AG04449 (cell line): ENCODE results near the gene GAK.

Experiments
- CTCF ChIA-PET: fragments of 350-600 bp; formaldehyde crosslinking; extraction: SDS; loops from one replicate; lab custom pipeline; 2021; ENCODE audit warnings: antibody characterized with exemption; lab: Yijun Ruan, JAX
- POLR2A ChIA-PET: fragments of 400-600, 350-600 bp; formaldehyde crosslinking; extraction: SDS; loops from one replicate; lab custom pipeline; 2020; ENCODE audit warnings: antibody characterized with exemption, inconsistent platforms; lab: Yijun Ruan, JAX
- DNase-seq: peaks from one replicate; pipeline ENCODE4 v3.0.0-alpha.2; 2010; ENCODE audit warnings: low read depth, low spot score
- H3K4me3 ChIP-seq: 2 replicates; pipeline ENCODE4 v1.5.1; 2011; ENCODE audit warnings: low read depth, mild to moderate bottlenecking, control low read depth, low read length
- TF ChIP-seq, protein P1 (sequence below): IDR thresholded peaks from one replicate; pipeline ENCODE4 v1.5.1; 2011; ENCODE audit warnings: mild to moderate bottlenecking, moderate library complexity, low read length, control low read depth, inconsistent platforms; ENCODE audit not compliant: insufficient read depth; ENCODE audit errors: missing control alignments

The GAK gene

DNA sequence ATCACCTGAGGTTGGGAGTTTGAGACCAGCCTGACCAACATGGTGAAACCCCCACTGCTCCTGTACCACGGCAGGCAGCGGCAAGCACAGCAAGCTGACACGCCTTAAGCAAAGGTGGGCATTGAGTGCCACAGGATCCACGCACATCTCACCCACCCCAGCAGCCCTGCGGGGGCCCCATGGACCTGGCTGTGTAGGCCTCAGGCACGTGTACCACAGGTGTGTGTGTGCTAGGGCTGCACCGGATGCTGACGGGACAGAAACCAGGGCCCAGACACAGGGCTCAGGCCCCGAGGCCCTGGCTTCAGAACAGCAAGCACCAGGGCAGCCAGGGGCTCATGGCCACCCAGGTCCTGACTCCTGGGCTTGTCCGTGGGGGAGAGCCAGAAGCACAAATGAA is 46.8 kb downstream of the GAK start:
- POLR2A ChIA-PET, result no interaction called here
- CTCF ChIA-PET, result no interaction called here
- DNase-seq, result no peak
- TF ChIP-seq, protein P1, sequence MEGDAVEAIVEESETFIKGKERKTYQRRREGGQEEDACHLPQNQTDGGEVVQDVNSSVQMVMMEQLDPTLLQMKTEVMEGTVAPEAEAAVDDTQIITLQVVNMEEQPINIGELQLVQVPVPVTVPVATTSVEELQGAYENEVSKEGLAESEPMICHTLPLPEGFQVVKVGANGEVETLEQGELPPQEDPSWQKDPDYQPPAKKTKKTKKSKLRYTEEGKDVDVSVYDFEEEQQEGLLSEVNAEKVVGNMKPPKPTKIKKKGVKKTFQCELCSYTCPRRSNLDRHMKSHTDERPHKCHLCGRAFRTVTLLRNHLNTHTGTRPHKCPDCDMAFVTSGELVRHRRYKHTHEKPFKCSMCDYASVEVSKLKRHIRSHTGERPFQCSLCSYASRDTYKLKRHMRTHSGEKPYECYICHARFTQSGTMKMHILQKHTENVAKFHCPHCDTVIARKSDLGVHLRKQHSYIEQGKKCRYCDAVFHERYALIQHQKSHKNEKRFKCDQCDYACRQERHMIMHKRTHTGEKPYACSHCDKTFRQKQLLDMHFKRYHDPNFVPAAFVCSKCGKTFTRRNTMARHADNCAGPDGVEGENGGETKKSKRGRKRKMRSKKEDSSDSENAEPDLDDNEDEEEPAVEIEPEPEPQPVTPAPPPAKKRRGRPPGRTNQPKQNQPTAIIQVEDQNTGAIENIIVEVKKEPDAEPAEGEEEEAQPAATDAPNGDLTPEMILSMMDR, result no peak
- H3K4me3 ChIP-seq, result no peak overlapping the region

DNA sequence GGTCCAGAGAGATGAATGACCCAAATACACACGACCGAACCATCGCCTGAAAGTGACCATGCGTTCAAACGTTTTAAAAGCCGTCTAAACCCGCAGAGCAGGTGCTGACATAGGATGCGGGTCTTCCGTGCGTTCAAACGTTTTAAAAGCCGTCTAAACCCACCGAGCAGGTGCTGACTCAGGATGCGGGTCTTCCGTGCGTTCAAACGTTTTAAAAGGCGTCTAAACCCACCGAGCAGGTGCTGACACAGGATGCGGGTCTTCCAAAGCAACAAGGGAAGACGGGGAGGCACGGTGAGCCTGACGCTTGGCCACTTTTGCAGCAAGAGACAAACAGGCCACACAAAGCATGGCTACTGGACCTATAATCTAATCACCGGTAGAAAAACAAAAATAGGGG is 47.2 kb downstream of the GAK start:
- no peak for DNase-seq
- CTCF ChIA-PET, result no interaction called here
- no peak overlapping the region for H3K4me3 ChIP-seq
- POLR2A ChIA-PET, result no interaction called here
- TF ChIP-seq, protein P1, result no peak

DNA sequence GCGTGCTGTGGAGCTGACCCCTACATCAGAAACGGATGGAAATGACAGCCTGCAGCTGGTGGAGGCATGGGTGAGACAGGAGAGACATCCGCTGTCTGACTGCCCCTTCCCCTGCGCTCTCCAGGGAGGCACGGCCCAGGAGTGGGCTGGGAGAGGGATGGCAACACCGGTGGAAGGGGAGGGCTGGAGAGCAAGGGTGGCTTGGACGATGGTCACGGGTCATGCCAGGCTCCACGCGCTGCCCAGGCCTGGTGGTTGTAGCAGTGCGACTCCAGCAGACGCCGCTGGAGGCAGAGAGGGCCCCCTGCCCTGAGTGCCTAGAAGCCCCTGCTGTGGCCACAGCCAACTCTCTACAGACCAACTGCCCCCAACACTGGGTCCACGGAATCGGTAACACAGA is 47.9 kb downstream of the GAK start:
- CTCF ChIA-PET, result no interaction called here
- TF ChIP-seq, protein P1, result no peak
- no peak overlapping the region for H3K4me3 ChIP-seq
- no peak for DNase-seq
- POLR2A ChIA-PET, result no interaction called here

DNA sequence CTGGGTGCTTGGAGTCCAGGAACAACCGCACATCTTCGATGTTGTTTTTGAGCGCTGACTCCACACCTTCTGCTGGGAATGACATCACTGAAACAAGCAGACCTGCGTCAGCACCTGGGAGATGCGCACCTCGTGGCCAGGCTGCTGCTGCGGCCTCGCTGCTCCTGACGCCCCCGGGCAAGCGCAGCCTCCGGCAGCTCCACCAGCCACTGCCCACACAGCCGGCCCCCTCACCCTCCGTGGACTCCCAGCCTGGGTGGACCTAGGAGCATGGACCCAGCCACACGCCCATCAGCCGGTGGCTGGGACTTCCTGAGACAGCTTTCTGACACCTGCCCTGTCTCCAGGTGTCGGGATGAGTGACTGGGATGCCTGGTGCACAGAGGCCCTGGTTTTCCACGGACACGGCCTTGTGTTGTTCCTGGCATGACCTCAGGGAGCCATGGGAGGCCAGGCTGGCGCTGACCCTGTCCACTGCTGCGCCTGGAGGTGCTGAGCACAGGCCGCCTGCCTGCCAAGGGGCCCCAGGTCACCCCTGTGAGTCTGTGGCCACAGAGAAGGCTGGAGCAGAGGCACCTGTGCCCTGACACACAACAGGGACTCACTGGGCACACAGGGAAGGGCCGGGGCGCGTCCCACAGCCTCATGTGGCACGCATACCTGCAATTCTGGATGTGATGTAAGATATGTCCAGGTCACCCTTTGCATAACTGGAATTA is 48.6 kb downstream of the GAK start:
- ChIA-PET CTCF (interaction anchor here (0.7 to 1.1 kb wide), 2 partner anchors 10 to 13 kb away, joined by 3 read pairs; no protein-coding TSS in a partner anchor), POLR2A (no interaction called here)
- TF ChIP-seq, protein P1, result no peak
- H3K4me3 ChIP-seq, result no peak overlapping the region
- no peak for DNase-seq

DNA sequence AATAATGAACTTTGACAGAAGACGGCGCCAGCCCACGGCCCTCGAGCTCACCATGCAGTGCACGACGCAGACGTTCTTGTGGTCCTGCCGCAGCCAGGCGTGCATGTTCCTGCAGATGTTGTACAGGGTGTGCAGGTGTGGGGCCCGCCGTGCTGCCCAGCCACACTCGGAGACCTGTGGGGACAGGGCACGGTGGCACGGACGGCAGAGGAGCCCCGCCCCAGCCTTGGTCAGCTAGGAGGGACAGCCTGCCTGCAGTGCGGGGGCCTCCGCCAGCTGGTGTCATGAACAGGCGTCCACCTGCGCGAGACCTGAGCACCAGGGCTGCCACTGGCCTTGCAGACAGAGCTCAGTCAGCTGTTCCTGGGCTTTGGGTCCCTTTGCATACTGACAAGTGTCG is 49.5 kb downstream of the GAK start:
- no peak overlapping the region for H3K4me3 ChIP-seq
- DNase-seq, result no peak
- ChIA-PET CTCF (interaction anchor here (1.2 kb wide), 1 partner anchor 141 kb away, joined by 3 read pairs; no protein-coding TSS in a partner anchor), POLR2A (no interaction called here)
- TF ChIP-seq, protein P1, result no peak

DNA sequence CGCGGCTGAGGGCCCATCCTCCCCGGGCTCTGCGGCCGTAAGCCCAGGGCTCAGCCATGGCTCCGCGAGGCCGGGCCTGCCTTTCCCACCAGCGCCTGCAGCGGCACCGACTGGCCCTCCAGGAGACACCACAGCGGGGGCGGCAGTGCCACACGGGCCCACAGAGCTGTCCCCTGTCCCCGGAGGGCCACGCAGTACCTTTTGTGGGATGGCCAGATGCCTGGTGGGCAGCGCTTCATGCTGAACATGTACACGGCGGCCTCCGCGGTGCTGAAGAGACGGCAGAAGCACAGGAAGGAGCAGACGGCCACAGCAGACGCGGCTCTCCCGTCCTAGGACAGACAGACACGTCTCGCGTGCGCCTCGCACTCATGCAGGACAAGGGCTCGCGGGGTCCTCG is 50.4 kb downstream of the GAK start:
- DNase-seq, result no peak
- ChIA-PET POLR2A (no interaction called here), CTCF (interaction anchor here (1.2 kb wide), 1 partner anchor 140 kb away, joined by 3 read pairs; no protein-coding TSS in a partner anchor)
- TF ChIP-seq, protein P1, result no peak
- no peak overlapping the region for H3K4me3 ChIP-seq
